D341Med (cell line): ENCODE data around the gene FAM25A.
"Not testable (repeated sequence)": the region's sequence is repeated elsewhere in the genome, so short reads cannot be mapped to it uniquely, and the experiment has no call there.

Source experiments
- DNase-seq: peaks from one replicate; pipeline ENCODE4 v3.0.0; 2012; ENCODE audit warnings: low spot score

The FAM25A gene

DNA sequence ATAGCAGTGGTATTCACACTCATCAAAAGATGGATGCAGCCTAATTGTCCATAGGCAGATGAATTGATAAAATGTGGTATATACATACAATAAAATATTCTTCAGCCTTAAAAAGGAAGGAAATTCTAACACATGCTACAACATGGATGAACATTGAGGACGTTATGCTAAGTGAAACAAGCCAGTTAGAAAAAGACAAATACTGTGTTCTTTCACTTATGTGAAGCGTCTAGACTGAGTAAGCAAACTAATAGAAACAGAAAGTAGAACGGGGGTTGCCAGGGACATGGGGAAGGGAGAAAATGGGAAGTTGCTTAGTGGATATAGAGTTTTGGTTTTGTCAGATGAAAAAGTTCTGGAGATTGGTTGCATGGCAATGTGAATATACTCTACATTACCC is 6.6 kb upstream of the FAM25A start:
- not testable (repeated sequence) for DNase-seq

DNA sequence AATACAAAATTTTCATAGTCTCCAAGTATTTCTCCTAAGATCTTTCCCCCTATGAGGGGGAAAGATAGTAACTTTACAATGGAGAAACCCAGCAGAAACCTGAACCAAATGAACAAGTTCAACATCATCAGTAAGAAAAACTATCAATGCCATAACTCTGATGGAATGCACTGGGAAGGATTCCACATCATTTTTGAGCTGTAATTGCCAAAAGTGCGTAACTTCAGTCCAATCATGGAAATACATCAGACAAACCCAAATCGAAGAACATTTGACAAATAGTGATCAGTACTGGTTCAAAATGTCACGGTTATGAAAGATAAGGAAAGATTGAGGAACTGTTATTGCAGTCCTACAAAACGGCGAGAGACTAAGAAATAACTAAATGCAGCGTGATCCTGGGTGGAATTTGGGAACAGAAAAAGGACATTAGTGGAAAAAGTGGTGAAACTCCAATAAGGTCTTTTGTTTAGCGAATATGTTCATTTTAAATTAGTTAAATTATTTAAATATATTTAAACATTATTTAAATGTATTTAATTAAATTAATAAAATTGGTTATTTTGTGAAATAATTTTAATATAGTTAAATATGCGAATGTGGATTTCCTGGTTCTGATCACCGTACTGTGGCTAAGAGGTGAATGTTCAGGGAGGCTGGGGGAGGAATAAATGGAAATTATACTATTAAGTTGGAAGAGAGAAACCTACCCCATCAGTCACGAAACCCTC is 4.9 kb upstream of the FAM25A start:
- not testable (repeated sequence) for DNase-seq

GRCh38 chr10:87018127-87018526 is 2.0 kb upstream of the FAM25A start:
- not testable (repeated sequence) for DNase-seq

DNA sequence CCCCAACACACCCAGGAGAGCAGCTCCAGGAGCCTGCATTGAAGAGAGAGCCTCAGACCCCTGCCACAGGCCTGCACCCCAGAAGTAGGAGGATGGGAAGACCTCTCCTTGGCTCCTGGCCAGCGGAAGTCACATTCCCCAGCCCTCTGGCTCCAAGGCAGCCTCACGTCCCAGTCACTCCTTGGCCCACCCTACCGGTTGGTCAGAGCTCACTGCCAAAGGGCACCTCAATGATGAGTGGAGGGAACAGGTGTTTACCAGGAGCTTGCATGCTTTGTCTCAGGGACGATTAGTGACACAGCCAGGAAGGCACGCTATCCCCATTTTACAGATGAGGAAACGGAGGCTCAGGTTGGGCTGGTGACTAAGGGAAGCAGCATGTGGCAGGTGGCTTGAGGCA is 1.0 kb upstream of the FAM25A start:
- not testable (repeated sequence) for DNase-seq

DNA sequence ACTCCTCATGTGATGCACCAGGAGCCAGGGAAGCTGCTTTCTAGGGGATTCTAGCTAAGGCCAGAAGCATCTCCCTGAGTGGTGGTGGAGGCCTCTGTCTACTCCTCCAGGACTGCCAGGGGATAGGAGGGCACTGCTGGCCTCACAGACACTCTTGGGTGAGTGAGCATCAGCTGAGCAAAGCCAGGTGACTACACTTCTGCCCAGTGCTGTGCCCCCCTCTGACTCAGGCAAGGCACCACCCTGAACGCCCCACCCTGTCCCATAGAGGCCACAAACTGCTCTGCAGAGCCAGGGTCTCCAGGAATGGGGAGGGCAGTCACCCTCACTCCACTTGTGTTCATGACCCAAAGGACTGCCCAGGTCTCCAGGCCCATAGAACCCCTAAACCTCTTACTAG is 590 bp upstream of the FAM25A start:
- not testable (repeated sequence) for DNase-seq

DNA sequence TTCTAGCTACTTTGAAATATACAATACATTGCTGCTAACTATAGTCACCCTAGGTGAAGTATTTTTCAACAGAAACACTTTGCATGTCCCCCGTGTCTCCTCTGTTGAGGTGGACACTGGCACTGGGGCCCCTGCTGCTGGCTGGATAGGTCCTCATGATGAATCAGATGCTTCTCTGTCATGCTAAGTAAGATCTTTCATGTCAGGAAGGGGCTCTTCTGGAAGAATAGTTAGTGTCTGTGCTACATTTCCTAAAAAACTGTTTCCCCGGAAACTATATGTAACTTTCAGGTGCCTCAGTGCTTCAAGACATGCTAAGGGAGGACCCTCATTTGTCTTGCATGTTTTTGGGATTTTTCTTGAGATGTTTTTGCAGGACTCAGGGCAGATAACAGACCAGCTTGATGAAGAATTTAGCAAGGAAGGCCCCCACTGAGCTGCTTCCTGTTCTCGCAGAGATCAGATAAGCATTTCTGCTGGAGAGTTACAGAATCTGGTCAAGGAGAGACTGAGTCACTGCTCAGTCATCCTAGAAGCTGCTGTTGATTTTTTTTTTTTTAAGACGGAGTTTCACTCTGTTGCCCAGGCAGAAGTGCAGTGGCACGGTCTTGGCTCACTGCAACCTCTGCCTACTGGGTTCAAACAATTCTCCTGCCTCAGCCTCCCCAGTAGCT is 5.3 kb downstream of the FAM25A start:
- not testable (repeated sequence) for DNase-seq

GRCh38 chr10:87026747-87027508 is 6.8 kb downstream of the FAM25A start:
- not testable (repeated sequence) for DNase-seq

GRCh38 chr10:87030419-87030818 is 10.3 kb downstream of the FAM25A start:
- not testable (repeated sequence) for DNase-seq

DNA sequence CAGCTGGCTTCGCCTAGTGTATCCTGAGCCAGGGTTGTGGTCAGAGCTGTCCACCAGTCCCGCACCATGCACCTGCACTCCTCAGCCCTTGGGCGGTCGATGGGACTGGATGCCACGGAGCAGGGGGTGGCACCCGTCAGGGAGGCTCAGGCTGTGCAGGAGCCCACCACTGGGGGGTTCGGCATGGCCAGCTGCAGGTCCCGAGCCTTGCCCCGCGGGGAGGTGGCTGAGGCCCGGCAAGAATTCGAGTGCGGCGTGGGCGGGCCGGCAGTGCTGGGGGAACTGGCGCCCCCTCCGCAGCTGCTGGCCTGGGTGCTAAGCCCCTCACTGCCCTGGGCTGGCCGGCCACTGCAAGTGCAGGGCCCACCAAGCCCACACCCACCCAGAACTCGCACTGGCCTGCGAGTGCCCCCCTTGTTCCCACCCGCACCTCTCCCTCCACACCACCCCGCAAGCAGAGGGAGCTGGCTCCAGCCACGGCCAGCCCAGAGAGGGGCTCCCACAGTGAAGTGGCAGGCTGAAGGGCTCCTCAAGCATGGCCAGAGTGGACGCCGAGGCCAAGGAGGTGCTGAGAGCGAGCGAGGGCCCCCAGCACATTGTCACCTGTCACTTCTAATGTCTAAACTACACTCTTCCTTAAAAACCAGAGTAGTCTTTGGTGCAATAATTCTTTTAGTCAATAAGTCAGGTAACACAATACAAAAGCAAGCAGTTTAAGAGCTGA is 11.0 kb downstream of the FAM25A start:
- DNase-seq, result no peak

DNA sequence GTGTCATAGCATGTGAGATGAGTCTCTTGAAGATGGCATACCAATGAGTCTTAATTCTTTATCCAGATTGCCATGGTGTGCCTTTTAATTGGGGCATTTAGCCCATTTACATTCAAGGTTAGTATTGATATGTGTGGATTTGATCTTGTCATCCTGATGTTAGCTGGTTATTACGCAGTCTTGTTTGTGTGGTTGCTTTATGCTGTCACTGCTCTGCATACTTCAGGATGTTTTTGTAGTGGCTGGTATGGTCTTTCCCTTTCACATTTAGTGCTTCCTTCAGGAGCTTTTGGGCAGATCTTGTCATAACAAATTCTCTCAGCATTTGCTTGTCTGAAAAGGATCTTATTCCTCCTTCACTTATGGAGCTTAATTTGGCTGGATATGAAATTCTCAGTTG is 16.5 kb downstream of the FAM25A start:
- DNase-seq, result no peak

- no peak for DNase-seq
These were observed 18.2 kb downstream of the FAM25A start for GRCh38 chr10:87038286-87038717.

DNA sequence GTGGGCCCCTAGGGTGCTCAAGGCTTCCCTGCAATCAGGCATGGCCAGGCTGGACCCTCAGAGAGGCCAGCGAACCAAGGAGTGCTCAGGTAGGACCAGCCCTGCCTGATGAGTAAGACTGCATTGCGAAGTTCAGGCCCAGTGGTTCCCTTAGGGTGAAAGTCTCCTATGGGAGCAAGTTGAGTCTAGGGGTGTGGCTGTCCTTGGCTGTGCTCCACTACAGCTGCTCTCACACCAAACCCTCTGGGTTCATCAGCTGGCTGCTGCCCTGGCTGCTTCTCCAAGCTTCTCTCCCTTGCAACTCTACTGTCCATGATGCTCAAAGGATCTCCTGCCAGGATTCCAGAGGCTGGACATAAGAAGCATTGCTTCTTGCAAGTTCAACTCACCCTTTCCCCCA is 18.7 kb downstream of the FAM25A start:
- no peak for DNase-seq

DNA sequence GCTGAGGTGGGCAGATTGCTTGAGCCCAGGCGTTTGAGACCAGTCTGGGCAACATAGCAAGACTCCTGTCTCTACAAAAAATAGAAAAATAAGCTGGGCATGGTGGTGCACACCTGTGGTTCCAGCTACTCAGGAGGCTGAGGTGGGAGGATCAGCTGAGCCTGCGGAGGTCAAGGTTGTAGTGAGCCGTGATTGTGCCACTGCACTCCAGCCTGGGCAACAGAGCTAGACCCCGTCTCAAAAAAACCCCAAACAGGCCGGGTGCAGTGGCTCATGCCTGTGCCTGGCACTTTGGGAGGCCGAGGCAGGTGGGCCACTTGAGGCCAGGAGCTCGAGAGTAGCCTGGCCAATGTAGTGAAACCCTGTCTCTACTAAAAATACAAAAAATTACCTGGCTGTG is 23.5 kb downstream of the FAM25A start:
- DNase-seq, result not testable (repeated sequence)

GRCh38 chr10:87045434-87045938 is 25.4 kb downstream of the FAM25A start:
- DNase-seq, result no peak

- DNase-seq, result no peak
These were observed 33.0 kb downstream of the FAM25A start for GRCh38 chr10:87053111-87053510.

DNA sequence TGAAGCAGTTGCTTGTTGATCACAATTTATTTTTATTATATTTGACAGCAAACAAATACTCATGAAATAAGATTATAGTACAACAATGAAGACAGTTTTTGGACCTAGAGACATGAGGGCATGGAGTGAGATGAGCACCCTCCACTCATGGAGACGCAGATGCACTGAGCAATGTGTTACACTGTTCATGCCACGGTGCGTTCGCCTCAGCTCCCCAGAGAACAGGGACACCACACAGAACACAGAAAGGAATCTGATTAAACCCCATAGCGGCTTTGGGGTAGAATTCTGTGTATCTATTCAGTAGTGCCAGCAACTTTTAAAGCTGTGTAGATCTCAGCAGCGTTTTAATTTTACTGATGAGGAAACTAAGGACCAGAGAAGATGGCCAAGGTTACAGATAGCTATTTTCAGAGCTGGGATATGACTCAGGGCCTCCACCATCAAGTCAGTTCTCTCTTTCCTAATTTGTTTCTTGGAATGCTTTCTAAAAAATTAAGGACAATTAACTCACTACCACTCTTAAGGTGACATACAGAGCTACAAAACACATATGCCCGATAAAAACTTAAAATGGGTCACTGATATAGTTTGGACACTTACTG is 33.6 kb downstream of the FAM25A start:
- DNase-seq, result no peak

GRCh38 chr10:87054373-87055295 is 34.5 kb downstream of the FAM25A start:
- peak; percentile 76 for DNase-seq

GRCh38 chr10:87058171-87058570 is 38.1 kb downstream of the FAM25A start:
- no peak for DNase-seq

- DNase-seq, result no peak
These were observed 39.3 kb downstream of the FAM25A start for GRCh38 chr10:87059401-87059800.

DNA sequence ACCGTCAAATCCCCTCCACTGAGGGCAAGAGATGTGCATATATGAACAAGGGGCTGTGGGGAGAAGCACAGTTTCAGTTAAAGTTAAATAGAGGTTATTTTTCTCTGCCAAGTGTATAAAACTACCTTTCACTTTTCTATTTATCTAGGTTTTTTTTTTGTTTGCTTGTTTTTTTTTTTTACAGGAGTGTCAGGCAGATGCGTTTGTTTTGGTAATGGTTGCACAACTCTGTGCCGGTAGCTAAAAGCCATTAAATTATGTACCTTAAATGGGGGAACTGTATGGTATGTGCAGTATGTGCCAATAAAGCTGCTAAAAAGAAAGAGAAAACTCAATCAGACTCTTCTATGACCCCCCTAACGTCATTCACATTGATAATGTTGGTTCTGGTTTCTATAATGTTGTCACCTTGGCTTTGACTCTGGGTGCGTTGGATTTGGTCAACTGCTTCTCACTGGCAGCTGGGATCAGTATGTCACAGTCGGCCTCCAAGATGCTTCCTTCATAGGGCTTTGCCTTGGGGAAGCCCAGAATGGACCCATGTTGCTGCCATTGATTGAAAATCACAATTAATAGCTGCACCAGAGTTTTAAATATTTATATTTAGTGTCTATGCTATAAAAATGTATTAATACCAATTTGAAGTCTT is 40.3 kb downstream of the FAM25A start:
- no peak for DNase-seq
